Tibial artery (tissue), 4 donors: ENCODE results near the gene C1orf21.

Source experiments
- DNase-seq, 2 donors: peaks; one replicate each; pipeline ENCODE4 v3.0.0-alpha.2; 2019
- H3K27ac ChIP-seq, 2 donors: fragments of 200-600 bp; sonication (generic) in 1 of 2; 1 replicate in 1 of 2; 2 replicates in 1 of 2; pipeline ENCODE4 v1.5.1; 2018 to 2019; ENCODE audit warnings: mild to moderate bottlenecking in 1 of 2
- H3K27me3 ChIP-seq, 2 donors: fragments of 200-600 bp; sonication (generic) in 1 of 2; one replicate each; pipeline versions ENCODE4 v1.5.1 to v1.6.0; 2016 to 2019
- H3K36me3 ChIP-seq, 3 donors: fragments of 200-600 bp; sonication (generic) in 2 of 3; one replicate each; pipeline ENCODE4 v1.5.1; 2016 to 2019; ENCODE audit warnings: mild to moderate bottlenecking in 2 of 3
- H3K4me1 ChIP-seq, 4 donors: fragments of 200-600 bp; sonication (generic) in 2 of 4; 1 replicate in 3 of 4; 2 replicates in 1 of 4; pipeline ENCODE4 v1.5.1; 2016 to 2019
- H3K4me3 ChIP-seq, 2 donors: fragments of 200-600 bp; sonication (generic) in 1 of 2; 1 replicate in 1 of 2; 2 replicates in 1 of 2; pipeline ENCODE4 v1.5.1; 2018 to 2019; ENCODE audit warnings: mild to moderate bottlenecking in 2 of 2
- H3K9me3 ChIP-seq, 3 donors: fragments of 200-600 bp; sonication (generic) in 1 of 3; one replicate each; pipeline ENCODE4 v1.5.1; 2016 to 2019
- CTCF ChIP-seq, 2 experiments: fragments of 200-600 bp in 1 of 2; fragments of 450-650 bp in 1 of 2; IDR thresholded peaks; one replicate each; pipeline ENCODE4 v1.5.1; 2017 to 2019; ENCODE audit warnings: antibody characterized with exemption in 2 of 2, mild to moderate bottlenecking in 1 of 2, moderate library complexity in 1 of 2
- intact Hi-C: fragments of 100-400 bp; cut with DNase I; formaldehyde crosslinking; loops from one replicate; pipeline ENCODE4 v1.15.0; 2023; ENCODE audit warnings: low total_unique reads

C1orf21 gene

DNA sequence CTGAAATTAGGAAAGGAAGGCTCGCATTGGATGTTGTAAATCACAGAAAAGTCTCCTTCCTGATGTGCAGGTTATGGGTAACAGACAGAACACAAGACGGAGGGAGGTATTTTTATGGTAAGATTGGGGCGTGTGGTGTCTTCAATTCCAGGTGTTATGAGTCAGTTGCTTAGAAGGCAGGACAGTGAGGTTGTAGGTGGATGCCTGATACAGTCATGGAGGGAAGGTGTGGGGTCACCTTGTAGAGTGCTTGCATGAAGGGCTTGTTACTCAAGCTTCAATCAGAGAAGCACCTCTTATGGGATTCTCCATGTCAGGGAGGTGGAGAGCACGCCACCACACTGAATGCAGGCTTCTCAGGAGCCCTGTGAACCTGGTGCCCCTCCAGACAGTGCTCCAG is 63.1 kb downstream of the C1orf21 start:
- Histone ChIP-seq H3K4me3 (no peak overlapping the region), H3K36me3 (no peaks in the 10 kb centered on the region), H3K4me1 (no peaks in the 10 kb centered on the region), H3K27ac (no peak overlapping the region), H3K27me3 (no peaks in the 10 kb centered on the region), H3K9me3 (no peaks in the 10 kb centered on the region)
- DNase-seq, result no peak
- no peak for TF ChIP-seq CTCF (IDR thresholded peaks at IDR 0.05)
- intact Hi-C loops, result no loop called here

- DNase-seq, result no peak
- Histone ChIP-seq H3K27me3 (no peaks in the 10 kb centered on the region), H3K4me1 (peaks cover 0 to 4% (median 0%) of the 10 kb centered on the region in 4 donors), H3K27ac (no peak overlapping the region), H3K4me3 (no peak overlapping the region), H3K36me3 (no peaks in the 10 kb centered on the region), H3K9me3 (no peaks in the 10 kb centered on the region)
- no peak for TF ChIP-seq CTCF (IDR thresholded peaks at IDR 0.05)
- intact Hi-C loops, result no loop called here
Measured at GRCh38 chr1:184455786-184456185, 69.0 kb downstream of the C1orf21 start.

- no peak for TF ChIP-seq CTCF (IDR thresholded peaks at IDR 0.05)
- intact Hi-C loops, result no loop called here
- no peaks in the 10 kb centered on the region for H3K36me3 ChIP-seq
Measured at GRCh38 chr1:184456189-184456588, 69.4 kb downstream of the C1orf21 start.

DNA sequence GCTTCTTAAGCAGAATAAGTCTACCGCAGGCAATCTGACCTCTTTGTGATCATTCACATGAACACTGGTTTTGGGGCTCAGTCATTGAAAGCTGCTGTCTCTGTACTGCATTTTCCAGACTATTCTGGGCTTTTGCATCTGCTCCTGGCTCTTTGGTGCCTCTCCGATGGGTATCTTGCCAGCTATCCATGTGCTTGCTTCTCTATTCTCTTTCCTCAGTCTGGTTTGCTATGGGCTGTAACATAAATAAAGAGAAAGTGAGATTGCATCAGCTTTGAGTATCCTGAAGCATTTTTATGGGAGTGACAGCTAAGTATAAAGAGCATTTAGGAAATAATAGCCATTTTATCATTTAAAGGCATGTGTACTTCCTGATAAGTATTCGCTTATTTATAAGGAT is 70.7 kb downstream of the C1orf21 start:
- Histone ChIP-seq H3K27ac (no peak overlapping the region), H3K27me3 (no peaks in the 10 kb centered on the region), H3K4me1 (peaks cover 0 to 4% (median 0%) of the 10 kb centered on the region in 4 donors), H3K36me3 (no peaks in the 10 kb centered on the region), H3K4me3 (no peak overlapping the region), H3K9me3 (no peaks in the 10 kb centered on the region)
- no peak for DNase-seq
- TF ChIP-seq CTCF (IDR thresholded peaks at IDR 0.05), result no peak
- intact Hi-C loops, result no loop called here

More at GRCh38 chr1:184456189-184456588, 69.4 kb downstream of the C1orf21 start:
- no peaks in the 10 kb centered on the region for H3K9me3 ChIP-seq
- no peak for DNase-seq
- H3K27me3 ChIP-seq, result no peaks in the 10 kb centered on the region
- H3K4me3 ChIP-seq, result no peak overlapping the region
- H3K4me1 ChIP-seq, result peaks cover 0 to 4% (median 0%) of the 10 kb centered on the region in 4 donors
- no peak overlapping the region for H3K27ac ChIP-seq

GRCh38 chr1:184461321-184461720 is 74.5 kb downstream of the C1orf21 start:
- Histone ChIP-seq H3K4me1 (peaks cover 0 to 4% (median 0%) of the 10 kb centered on the region in 4 donors), H3K9me3 (no peaks in the 10 kb centered on the region), H3K27ac (no peak overlapping the region), H3K27me3 (no peaks in the 10 kb centered on the region), H3K36me3 (no peaks in the 10 kb centered on the region), H3K4me3 (no peak overlapping the region)
- intact Hi-C loops, result no loop called here
- TF ChIP-seq CTCF (IDR thresholded peaks at IDR 0.05), result no peak
- DNase-seq, result no peak

- Histone ChIP-seq H3K4me1 (peaks cover 0 to 4% (median 0%) of the 10 kb centered on the region in 4 donors), H3K36me3 (no peaks in the 10 kb centered on the region), H3K27me3 (no peaks in the 10 kb centered on the region), H3K27ac (no peak overlapping the region), H3K4me3 (no peak overlapping the region), H3K9me3 (no peaks in the 10 kb centered on the region)
- DNase-seq, result no peak
- TF ChIP-seq CTCF (IDR thresholded peaks at IDR 0.05), result no peak
- intact Hi-C loops, result no loop called here
Measured at GRCh38 chr1:184462155-184462554, 75.3 kb downstream of the C1orf21 start.
